Measurements from ENCODE around the gene ZNF774. TPM values are rescaled to one million over a fixed set of nuclear protein-coding genes. Genes with fewer than 3 reads are reported as not detected.
"Not testable (repeated sequence)": the region's sequence is repeated elsewhere in the genome, so short reads cannot be mapped to it uniquely, and the experiment has no call there.

ZNF774 gene
- total RNA-seq (2014; rRNA removed; shearing (Covaris generic)) = 0.23 and 0.48 TPM in 2 replicates

GRCh38 chr15:90352107-90352893, at the start of gene ZNF774:
Gene ZNF774 (plus strand): TSS chr15:90352284. CDS start chr15:90354661, 2,377 bp downstream.
- peak; percentile 88 for DNase-seq (ENCODE audit: low spot score)

- not testable (repeated sequence) for DNase-seq (ENCODE audit: low spot score)
Observed at GRCh38 chr15:90305355-90305754, 46.7 kb upstream of the ZNF774 start.

- DNase-seq (ENCODE audit: low spot score) = no peak
Observed at GRCh38 chr15:90305932-90306331, 46.2 kb upstream of the ZNF774 start.

- no peak for DNase-seq (ENCODE audit: low spot score)
Observed at GRCh38 chr15:90306560-90306959, 45.5 kb upstream of the ZNF774 start.

GRCh38 chr15:90307661-90308060, 44.4 kb upstream of the ZNF774 start:
- DNase-seq (ENCODE audit: low spot score) = no peak

- DNase-seq (ENCODE audit: low spot score) = no peak
Observed at GRCh38 chr15:90309020-90309419, 43.1 kb upstream of the ZNF774 start.

- peak; percentile 13 for DNase-seq (ENCODE audit: low spot score)
Observed at GRCh38 chr15:90315278-90315982, 36.7 kb upstream of the ZNF774 start.

- no peak for DNase-seq (ENCODE audit: low spot score)
Observed at GRCh38 chr15:90316139-90316538, 35.9 kb upstream of the ZNF774 start.

GRCh38 chr15:90318591-90318990, 33.5 kb upstream of the ZNF774 start:
- no peak for DNase-seq (ENCODE audit: low spot score)

GRCh38 chr15:90320062-90320884, 31.8 kb upstream of the ZNF774 start:
- DNase-seq (ENCODE audit: low spot score) = peak; percentile 89

GRCh38 chr15:90320885-90321278, 31.2 kb upstream of the ZNF774 start:
- DNase-seq (ENCODE audit: low spot score) = no peak

- DNase-seq (ENCODE audit: low spot score) = no peak
Observed at GRCh38 chr15:90322538-90322937, 29.5 kb upstream of the ZNF774 start.

GRCh38 chr15:90325726-90326125, 26.4 kb upstream of the ZNF774 start:
- no peak for DNase-seq (ENCODE audit: low spot score)

GRCh38 chr15:90326441-90326840, 25.6 kb upstream of the ZNF774 start:
- no peak for DNase-seq (ENCODE audit: low spot score)

- no peak for DNase-seq (ENCODE audit: low spot score)
Observed at GRCh38 chr15:90327311-90327710, 24.8 kb upstream of the ZNF774 start.

GRCh38 chr15:90334304-90334731, 17.8 kb upstream of the ZNF774 start:
- no peak for DNase-seq (ENCODE audit: low spot score)

GRCh38 chr15:90336705-90337141, 15.4 kb upstream of the ZNF774 start:
- no peak for DNase-seq (ENCODE audit: low spot score)

GRCh38 chr15:90337256-90337655, 14.8 kb upstream of the ZNF774 start:
- DNase-seq (ENCODE audit: low spot score) = no peak

- DNase-seq (ENCODE audit: low spot score) = no peak
Observed at GRCh38 chr15:90338532-90338931, 13.6 kb upstream of the ZNF774 start.

- DNase-seq (ENCODE audit: low spot score) = no peak
Observed at GRCh38 chr15:90340345-90340744, 11.7 kb upstream of the ZNF774 start.

- no peak for DNase-seq (ENCODE audit: low spot score)
Observed at GRCh38 chr15:90343302-90343790, 8.7 kb upstream of the ZNF774 start.

GRCh38 chr15:90344662-90345061, 7.4 kb upstream of the ZNF774 start:
- no peak for DNase-seq (ENCODE audit: low spot score)
